Stimulated activated CD4-positive, alpha-beta T cell treated with anti-CD3 and anti-CD28 coated beads, Interleukin-12 subunit alpha, Interleukin-12 subunit beta, amount 100 ng/mL, for 4 hours (primary cell): Measurements from ENCODE around the gene TESK2.
"Not testable (repeated sequence)": the region's sequence is repeated elsewhere in the genome, so short reads cannot be mapped to it uniquely, and the experiment has no call there.

Source experiments
- DNase-seq: peaks from one replicate; pipeline ENCODE4 v3.0.0-alpha.2; 2020

Gene TESK2

GRCh38 chr1:45364294-45364693 is 126.7 kb downstream of the TESK2 start:
- no peak for DNase-seq

GRCh38 chr1:45360981-45361380 is 130.0 kb downstream of the TESK2 start:
- DNase-seq, result not testable (repeated sequence)

- peak; percentile 40 for DNase-seq
These were observed 131.0 kb downstream of the TESK2 start for GRCh38 chr1:45359882-45360513.

GRCh38 chr1:45356186-45356585 is 134.8 kb downstream of the TESK2 start:
- no peak for DNase-seq

GRCh38 chr1:45355683-45356082 is 135.3 kb downstream of the TESK2 start:
- no peak for DNase-seq

- DNase-seq, result no peak
These were observed 136.1 kb downstream of the TESK2 start for GRCh38 chr1:45354838-45355237.

- DNase-seq, result no peak
These were observed 137.3 kb downstream of the TESK2 start for GRCh38 chr1:45353685-45354084.

- DNase-seq, result no peak
These were observed 139.5 kb downstream of the TESK2 start for GRCh38 chr1:45351508-45351907.

GRCh38 chr1:45348966-45349677 is 141.8 kb downstream of the TESK2 start:
- no peak for DNase-seq

GRCh38 chr1:45348609-45348965 is 142.4 kb downstream of the TESK2 start:
- no peak for DNase-seq

- no peak for DNase-seq
These were observed 142.9 kb downstream of the TESK2 start for GRCh38 chr1:45348020-45348419.

- no peak for DNase-seq
These were observed 144.5 kb downstream of the TESK2 start for GRCh38 chr1:45346473-45346872.

GRCh38 chr1:45345014-45345413 is 145.9 kb downstream of the TESK2 start:
- DNase-seq, result no peak

GRCh38 chr1:45344499-45344898 is 146.5 kb downstream of the TESK2 start:
- no peak for DNase-seq

- DNase-seq, result no peak
These were observed 150.0 kb downstream of the TESK2 start for GRCh38 chr1:45340816-45341466.

GRCh38 chr1:45339789-45340558 is 151.0 kb downstream of the TESK2 start, which contains the start of the genes MUTYH and TOE1:
TSS of gene MUTYH (minus strand) at chr1:45340440. CDS start at chr1:45334505, 5,935 bp downstream.
TSS of gene TOE1 (plus strand) at chr1:45340170. CDS start at chr1:45340253, 83 bp downstream.
- peak; percentile 94 for DNase-seq

GRCh38 chr1:45337630-45338325 is 153.2 kb downstream of the TESK2 start:
- no peak for DNase-seq

- DNase-seq, result no peak
These were observed 155.1 kb downstream of the TESK2 start for GRCh38 chr1:45335855-45336324.

GRCh38 chr1:45334308-45335245 is 156.4 kb downstream of the TESK2 start:
- DNase-seq, result no peak

GRCh38 chr1:45332346-45332720 is 158.6 kb downstream of the TESK2 start:
- no peak for DNase-seq
